K562 (cell line): ENCODE measurements around the gene PODXL. TPM values are rescaled to one million over a fixed set of nuclear protein-coding genes. Genes with fewer than 3 reads are reported as not detected.

Experiments used
- ATAC-seq: fragments of 200-7000 bp; cut with Tn5 transposase; 3 replicates; pipeline ENCODE4 v1.9.1; 2020; ENCODE audit warnings: moderate library complexity
- BruUV-seq: library from RNA; stranded (reverse); fragments of 400-500 nt; replicated peaks from 2 replicates; lab custom pipeline; 2021; lab: Mats Ljungman, UMichigan
- CTCF ChIA-PET: fragments of 300-600 bp; formaldehyde crosslinking; extraction: SDS; loops from one replicate; lab custom pipeline; 2021; ENCODE audit warnings: low intra/inter-chr PET ratio; lab: Yijun Ruan, JAX
- POLR2A ChIA-PET: fragments of 300-600, 350-650 bp; sonication (Branson Sonifier 250); formaldehyde crosslinking; extraction: SDS; loops from one replicate; lab custom pipeline; 2021; ENCODE audit warnings: antibody characterized with exemption, inconsistent platforms; lab: Yijun Ruan, JAX
- DNase-seq, 4 experiments: peaks; one replicate each; pipeline versions ENCODE4 v3.0.0 to v3.0.0-alpha.2; 2011 to 2018; ENCODE audit warnings: low spot score in 3 of 4, mixed read lengths in 3 of 4; ENCODE audit errors: extremely low read depth in 1 of 4
- FAIRE-seq: peaks from 2 replicates; lab custom pipeline; 2011; peaks lifted over from hg19 to GRCh38; lab: Jason Lieb, UNC
- H2AFZ ChIP-seq: 2 replicates; pipeline ENCODE4 v1.6.0; 2011; ENCODE audit warnings: low read depth, low read length, control low read depth, inconsistent platforms
- H3K27ac ChIP-seq: fragments of 200-600 bp; 3 replicates; pipeline ENCODE4 v1.8.0; 2011; ENCODE audit warnings: low read depth, mild to moderate bottlenecking, control low read depth, inconsistent platforms, low read length, moderate library complexity, mixed read lengths; ENCODE audit errors: extremely low read depth
- H3K27me3 ChIP-seq, 2 experiments: fragments of 300-600 bp in 1 of 2; 2 replicates in 1 of 2; 3 replicates in 1 of 2; pipeline versions ENCODE4 v1.6.0 to v1.8.0; 2011; ENCODE audit warnings: inconsistent platforms in 2 of 2, low read length in 2 of 2, mild to moderate bottlenecking in 1 of 2, mixed read lengths in 1 of 2, moderate library complexity in 1 of 2; ENCODE audit not compliant: control insufficient read depth in 2 of 2, insufficient read depth in 2 of 2
- H3K36me3 ChIP-seq: fragments of 300-600 bp; 3 replicates; pipeline ENCODE4 v1.8.0; 2011; ENCODE audit warnings: mild to moderate bottlenecking, low read length, inconsistent platforms; ENCODE audit not compliant: control insufficient read depth, insufficient read depth
- H3K4me1 ChIP-seq, 2 experiments: fragments of 200-600 bp in 1 of 2; replicated peaks in 1 of 2; 2 replicates in 1 of 2; 3 replicates in 1 of 2; pipeline versions ENCODE4 v1.5.1 to v1.8.0; 2011; ENCODE audit warnings: inconsistent platforms in 2 of 2, low read length in 2 of 2, mild to moderate bottlenecking in 1 of 2, mixed read lengths in 1 of 2, moderate library complexity in 1 of 2; ENCODE audit not compliant: control insufficient read depth in 2 of 2, insufficient read depth in 2 of 2
- H3K4me2 ChIP-seq: 2 replicates; pipeline ENCODE4 v1.6.1; 2011; ENCODE audit warnings: low read length, control low read depth, inconsistent platforms, mixed read lengths; ENCODE audit not compliant: insufficient read depth
- H3K4me3 ChIP-seq: fragments of 200-600 bp; sonication (generic), shearing (Covaris generic); 2 replicates; pipeline ENCODE4 v1.5.1; 2016; ENCODE audit warnings: control low read depth, inconsistent platforms
- H3K79me2 ChIP-seq: fragments of 200-600 bp; 3 replicates; pipeline ENCODE4 v1.8.0; 2011; ENCODE audit warnings: low read length, inconsistent platforms; ENCODE audit not compliant: control insufficient read depth, insufficient read depth
- H3K9ac ChIP-seq, 2 experiments: 2 replicates each; pipeline versions ENCODE4 v1.6.0 to v1.6.1; 2011; ENCODE audit warnings: low read depth in 2 of 2, low read length in 2 of 2, control low read depth in 1 of 2, inconsistent platforms in 1 of 2, mild to moderate bottlenecking in 1 of 2, mixed read lengths in 1 of 2; ENCODE audit not compliant: insufficient read depth in 1 of 2
- H3K9me1 ChIP-seq: one replicate; pipeline ENCODE4 v1.6.0; 2011; ENCODE audit warnings: inconsistent platforms, mild to moderate bottlenecking, low read length, moderate library complexity; ENCODE audit not compliant: control insufficient read depth, insufficient read depth
- H3K9me3 ChIP-seq: replicated peaks from 2 replicates; pipeline ENCODE4 v1.5.1; 2011; ENCODE audit warnings: low read depth, low read length, inconsistent platforms; ENCODE audit not compliant: control insufficient read depth, insufficient read depth
- H4K20me1 ChIP-seq: replicated peaks from 2 replicates; pipeline ENCODE4 v1.6.1; 2011; ENCODE audit warnings: low read length, inconsistent platforms, mixed read lengths; ENCODE audit not compliant: control insufficient read depth, insufficient read depth
- ETV6 ChIP-seq, 3 experiments: fragments of 150-350 bp in 1 of 3; sonication (generic) in 1 of 3; formaldehyde crosslinking in 1 of 3; IDR thresholded peaks; 2 replicates each; pipeline versions ENCODE4 v1.6.1 to v1.8.0; 2014 to 2022; ENCODE audit warnings: borderline replicate concordance in 2 of 3, low read depth in 2 of 3, antibody characterized with exemption in 1 of 3, low read length in 1 of 3, mild to moderate bottlenecking in 1 of 3, missing genetic modification reagents in 1 of 3
- HDAC8 ChIP-seq: fragments of 450-650 bp; IDR thresholded peaks from 2 replicates; pipeline ENCODE4 v1.6.1; 2016; ENCODE audit warnings: mild to moderate bottlenecking, missing genetic modification characterization, moderate library complexity, missing compliant biosample characterization
- KLF1 ChIP-seq: fragments of 450-650 bp; IDR thresholded peaks from 2 replicates; pipeline ENCODE4 v1.6.1; 2016; ENCODE audit warnings: missing genetic modification characterization, missing compliant biosample characterization
- ZNF431 ChIP-seq: sonication (generic); formaldehyde crosslinking; IDR thresholded peaks from 2 replicates; pipeline ENCODE4 v1.8.0; 2022; ENCODE audit warnings: mild to moderate bottlenecking, missing genetic modification reagents
- WGBS: fragments of 100-300 bp; shearing (Covaris generic); methylation state at CpG from one replicate; pipeline ENCODE4 v1.1.6; 2016; ENCODE audit warnings: low coverage, mixed read lengths; ENCODE audit not compliant: insufficient coverage; ENCODE audit errors: missing lambda C conversion rate; 5-methylcytosine and 5-hydroxymethylcytosine counted together
- in situ Hi-C: fragments of 300-500 bp; cut with MboI; formaldehyde crosslinking; loops from 4 replicates; pipeline ENCODE4 v1.15.0; 2018; ENCODE audit warnings: inconsistent platforms, mixed read lengths
- intact Hi-C: fragments of 100-400 bp; cut with micrococcal nuclease; formaldehyde crosslinking; loops from 2 replicates; pipeline ENCODE4 v1.14.2; 2022
- polyA plus RNA-seq, 8 experiments: library from polyadenylated mRNA; depleted of rRNA in 4 of 8; stranded (reverse) in 5 of 8; unstranded in 3 of 8; fragments of >200 nt; fragmentation: Nextera tagmentation in 2 of 8; fragmentation: Illumina TruSeq in 1 of 8; extraction: Ambion mirVana in 2 of 8; extraction: Trizol in 1 of 8; gene quantifications; 2 replicates each; pipeline versions ENCODE4 v1.2.1 to v1.2.3, GENCODE V29; 2011 to 2014; ENCODE audit warnings: inconsistent platforms in 1 of 8, missing spikeins in 1 of 8
- total RNA-seq, 7 experiments: library from RNA; depleted of rRNA in 6 of 7; stranded (reverse); fragments of >200 nt in 6 of 7; fragmentation: Illumina TruSeq in 2 of 7; extraction: Trizol in 2 of 7; gene quantifications; 2 replicates each; pipeline versions ENCODE4 v1.2.1 to v1.2.3, GENCODE V29; 2011 to 2021; ENCODE audit warnings: low replicate concordance in 1 of 7

Gene PODXL
- total and polyA plus RNA-seq, 9 of the 15 experiments (the other 6 are each of a cell fraction or from before 2014, with no cell fraction given): 0.01 to 0.73 (median 0.07) TPM

DNA sequence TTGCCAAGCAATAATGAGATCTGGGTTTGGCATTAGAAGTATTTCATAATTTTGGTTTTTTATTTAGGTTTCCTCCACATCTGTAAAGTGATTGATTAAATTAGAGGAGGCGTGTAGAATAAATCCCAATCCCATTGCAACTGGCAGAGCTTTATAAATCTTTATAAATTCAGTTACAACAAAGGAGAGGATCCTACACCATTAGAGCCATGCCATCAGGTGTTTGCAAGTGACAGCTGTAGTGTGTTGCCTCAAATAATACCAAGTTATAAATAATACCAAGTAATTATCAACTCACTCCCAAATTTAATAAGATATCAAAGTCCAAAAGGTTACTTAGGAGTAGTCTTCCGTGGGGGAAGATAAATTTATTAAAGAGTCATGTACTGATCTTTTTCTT is 62.2 kb downstream of the PODXL start:
- ATAC-seq: no peak
- Histone ChIP-seq H3K4me1 (no peaks in the 10 kb centered on the region), H3K9ac (no peak overlapping the region), H3K9me3 (no peaks in the 10 kb centered on the region), H3K36me3 (peaks cover 22% of the 10 kb centered on the region; the same call in 2 of the 3 replicates), H3K79me2 (no peaks in the 10 kb centered on the region), H3K4me2 (no peak overlapping the region), H3K4me3 (no peak overlapping the region), H3K27ac (no peak overlapping the region), H3K27me3 (no peaks in the 10 kb centered on the region), H2AFZ (no peak overlapping the region), H4K20me1 (no peaks in the 10 kb centered on the region), H3K9me1 (no peaks in the 10 kb centered on the region)
- in situ Hi-C loops (no loop called here), intact Hi-C loops (no loop called here)
- DNase-seq: no peak
- FAIRE-seq: no peak
- no TSS peak for BruUV-seq
- WGBS: 86% methylated on average over 2 of the region's 2 CpGs
- CTCF ChIA-PET: no interaction called here
- POLR2A ChIA-PET: interaction anchor here (0.8 to 2.0 kb wide), 3 partner anchors 10 to 60 kb away, joined by 3 to 9 read pairs (median 5); no protein-coding TSS in a partner anchor
- TF ChIP-seq ZNF431 (CRISPR knock-in tag): no peak

DNA sequence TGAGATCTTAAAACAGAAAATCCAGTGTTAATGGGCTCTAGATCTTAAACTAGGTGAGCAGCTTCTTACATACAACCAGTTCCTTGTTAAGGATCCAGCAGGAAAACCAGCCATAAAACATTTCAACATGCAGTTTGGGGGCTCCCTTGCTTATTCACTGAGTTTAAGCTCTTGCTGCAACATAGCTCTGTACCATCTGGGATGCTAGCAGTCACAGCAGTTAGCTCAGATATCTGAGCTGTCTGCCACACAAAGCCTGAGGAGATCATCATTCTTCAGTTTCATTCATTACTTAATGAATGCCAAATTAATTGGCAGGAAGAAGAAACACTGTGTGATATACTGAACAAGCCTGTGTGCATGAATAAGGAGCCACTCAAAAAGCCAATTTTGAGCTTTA is 62.8 kb downstream of the PODXL start:
- H3K4me2 ChIP-seq: no peak overlapping the region
- POLR2A ChIA-PET: interaction anchor here (0.8 to 1.5 kb wide), 3 partner anchors 8 to 60 kb away, joined by 3 to 5 read pairs (median 4); no protein-coding TSS in a partner anchor

More for the DNA sequence above, 62.8 kb downstream of the PODXL start:
- DNase-seq (no peak), FAIRE-seq (no peak), ATAC-seq (no peak)
- no peaks in the 10 kb centered on the region for H3K9me1 ChIP-seq
- H3K9ac ChIP-seq: no peak overlapping the region
- H3K9me3 ChIP-seq: no peaks in the 10 kb centered on the region
- no peaks in the 10 kb centered on the region for H3K27me3 ChIP-seq
- BruUV-seq: no TSS peak
- CTCF ChIA-PET: no interaction called here
- no peaks in the 10 kb centered on the region for H3K4me1 ChIP-seq
- no peak overlapping the region for H2AFZ ChIP-seq
- no peak overlapping the region for H3K4me3 ChIP-seq
- H3K79me2 ChIP-seq: no peaks in the 10 kb centered on the region
- intact Hi-C loops: no loop called here
- in situ Hi-C loops: no loop called here
- no peaks in the 10 kb centered on the region for H4K20me1 ChIP-seq
- TF ChIP-seq ETV6 (IDR thresholded peaks at IDR 0.05; ENCODE audit: borderline replicate concordance in 1 of 2, low read depth in 2 of 2, low read length in 1 of 2): no peak
- TF ChIP-seq ETV6 (CRISPR knock-in tag; IDR thresholded peaks at IDR 0.05; ENCODE audit: borderline replicate concordance): no peak
- TF ChIP-seq KLF1 (tag): no peak
- no peak for TF ChIP-seq HDAC8
- no peak overlapping the region for H3K27ac ChIP-seq
- H3K36me3 ChIP-seq: peaks cover 27% of the 10 kb centered on the region; the same call in 2 of the 3 replicates
